Osteoblast (primary cell): ENCODE results near the gene SH3YL1. TPM values are rescaled to one million over a fixed set of nuclear protein-coding genes. Genes with fewer than 3 reads are reported as not detected.

ENCODE experiments used
- DNase-seq: peaks from one replicate; pipeline ENCODE4 v3.0.0; 2011; ENCODE audit warnings: low spot score, mixed read lengths; ENCODE audit not compliant: insufficient read length; ENCODE audit errors: missing footprints
- H2AFZ ChIP-seq: 2 replicates; pipeline ENCODE4 v1.6.0; 2011; ENCODE audit warnings: mild to moderate bottlenecking, low read length
- H3K27ac ChIP-seq: 2 replicates; pipeline ENCODE4 v1.5.1; 2011; ENCODE audit warnings: mild to moderate bottlenecking, low read depth, low read length, moderate library complexity
- H3K27me3 ChIP-seq: 2 replicates; pipeline ENCODE4 v1.6.0; 2012; ENCODE audit warnings: mild to moderate bottlenecking, control low read depth, inconsistent platforms, low read length, moderate library complexity; ENCODE audit not compliant: insufficient read depth
- H3K36me3 ChIP-seq: 2 replicates; pipeline ENCODE4 v1.5.1; 2011; ENCODE audit warnings: mild to moderate bottlenecking, low read length, control low read depth, moderate library complexity; ENCODE audit not compliant: insufficient read depth
- H3K4me1 ChIP-seq: 2 replicates; pipeline ENCODE4 v1.5.1; 2011; ENCODE audit warnings: mild to moderate bottlenecking, low read length, control low read depth, moderate library complexity; ENCODE audit not compliant: insufficient read depth
- H3K4me2 ChIP-seq: 2 replicates; pipeline ENCODE4 v1.6.0; 2011; ENCODE audit warnings: mild to moderate bottlenecking, low read length; ENCODE audit not compliant: insufficient read depth
- H3K4me3 ChIP-seq: fragments of 200-600 bp; sonication (generic); 3 replicates; pipeline ENCODE4 v1.5.1; 2012; ENCODE audit warnings: mild to moderate bottlenecking, low read length, inconsistent platforms; ENCODE audit not compliant: insufficient read depth
- H3K79me2 ChIP-seq: 2 replicates; pipeline ENCODE4 v1.6.0; 2012; ENCODE audit warnings: mild to moderate bottlenecking, low read length, control low read depth, inconsistent platforms; ENCODE audit not compliant: insufficient read depth
- H3K9me3 ChIP-seq: 2 replicates; pipeline ENCODE4 v1.5.1; 2011; ENCODE audit warnings: low read depth, low read length, control low read depth
- H4K20me1 ChIP-seq: 2 replicates; pipeline ENCODE4 v1.6.0; 2012; ENCODE audit warnings: mild to moderate bottlenecking, low read length, control low read depth; ENCODE audit not compliant: insufficient read depth
- total RNA-seq: library from RNA; depleted of rRNA; stranded (reverse); fragments of >200 nt; gene quantifications from 2 replicates; pipeline ENCODE4 v1.2.3, GENCODE V29; 2012
- TF ChIP-seq, protein P1 (sequence below): IDR thresholded peaks from 2 replicates; pipeline ENCODE4 v1.5.1; 2011; ENCODE audit warnings: mild to moderate bottlenecking, low read depth, low read length, moderate library complexity; ENCODE audit errors: extremely low read depth

SH3YL1 gene
- total RNA-seq, 1 donor = 52.1 TPM

- Histone ChIP-seq H3K27ac (no peak overlapping the region), H3K4me1 (no peaks in the 10 kb centered on the region), H4K20me1 (peaks cover 48% of the 10 kb centered on the region), H3K27me3 (no peaks in the 10 kb centered on the region), H3K79me2 (peaks cover 67% of the 10 kb centered on the region), H3K36me3 (peaks cover 40% of the 10 kb centered on the region), H2AFZ (no peak overlapping the region), H3K4me3 (no peak overlapping the region), H3K4me2 (no peak overlapping the region), H3K9me3 (no peaks in the 10 kb centered on the region)
- DNase-seq = no peak
- TF ChIP-seq, protein P1, sequence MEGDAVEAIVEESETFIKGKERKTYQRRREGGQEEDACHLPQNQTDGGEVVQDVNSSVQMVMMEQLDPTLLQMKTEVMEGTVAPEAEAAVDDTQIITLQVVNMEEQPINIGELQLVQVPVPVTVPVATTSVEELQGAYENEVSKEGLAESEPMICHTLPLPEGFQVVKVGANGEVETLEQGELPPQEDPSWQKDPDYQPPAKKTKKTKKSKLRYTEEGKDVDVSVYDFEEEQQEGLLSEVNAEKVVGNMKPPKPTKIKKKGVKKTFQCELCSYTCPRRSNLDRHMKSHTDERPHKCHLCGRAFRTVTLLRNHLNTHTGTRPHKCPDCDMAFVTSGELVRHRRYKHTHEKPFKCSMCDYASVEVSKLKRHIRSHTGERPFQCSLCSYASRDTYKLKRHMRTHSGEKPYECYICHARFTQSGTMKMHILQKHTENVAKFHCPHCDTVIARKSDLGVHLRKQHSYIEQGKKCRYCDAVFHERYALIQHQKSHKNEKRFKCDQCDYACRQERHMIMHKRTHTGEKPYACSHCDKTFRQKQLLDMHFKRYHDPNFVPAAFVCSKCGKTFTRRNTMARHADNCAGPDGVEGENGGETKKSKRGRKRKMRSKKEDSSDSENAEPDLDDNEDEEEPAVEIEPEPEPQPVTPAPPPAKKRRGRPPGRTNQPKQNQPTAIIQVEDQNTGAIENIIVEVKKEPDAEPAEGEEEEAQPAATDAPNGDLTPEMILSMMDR = no peak
Measured at GRCh38 chr2:274503-274902, 10.7 kb upstream of the SH3YL1 start.

DNA sequence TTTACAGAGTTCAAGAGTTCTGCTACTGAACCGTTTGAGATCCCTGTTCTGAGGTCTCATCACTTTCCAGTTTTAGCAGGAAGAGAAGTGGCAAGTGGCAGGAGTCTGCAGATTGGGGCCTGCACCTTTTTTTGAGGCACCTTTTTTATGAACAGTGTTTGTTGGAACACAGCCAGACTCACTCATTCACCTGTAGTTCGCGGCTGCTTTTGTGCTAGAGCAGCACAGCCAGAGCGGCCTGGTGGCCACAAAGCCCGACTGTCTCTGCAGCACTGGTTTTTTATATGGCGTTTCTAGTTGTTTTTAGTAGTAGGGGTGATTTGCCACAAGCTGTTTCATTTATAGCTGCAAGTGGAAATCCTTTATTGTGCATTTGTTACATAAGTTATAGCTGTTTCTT, 9.5 kb upstream of the SH3YL1 start:
- Histone ChIP-seq H3K79me2 (peaks cover 79% of the 10 kb centered on the region), H3K4me1 (no peaks in the 10 kb centered on the region), H3K4me3 (no peak overlapping the region), H2AFZ (no peak overlapping the region), H3K27me3 (no peaks in the 10 kb centered on the region), H3K4me2 (no peak overlapping the region), H3K36me3 (peaks cover 34% of the 10 kb centered on the region), H3K9me3 (no peaks in the 10 kb centered on the region), H3K27ac (no peak overlapping the region), H4K20me1 (peaks cover 52% of the 10 kb centered on the region)
- DNase-seq = no peak
- TF ChIP-seq, protein P1 = no peak

- H3K4me3 ChIP-seq = no peak overlapping the region
- H3K36me3 ChIP-seq = peaks cover 20% of the 10 kb centered on the region
- H3K9me3 ChIP-seq = no peaks in the 10 kb centered on the region
- DNase-seq = no peak
- peaks cover 93% of the 10 kb centered on the region for H3K79me2 ChIP-seq
- H3K27ac ChIP-seq = no peak overlapping the region
- no peak overlapping the region for H2AFZ ChIP-seq
- no peaks in the 10 kb centered on the region for H3K27me3 ChIP-seq
- no peaks in the 10 kb centered on the region for H3K4me1 ChIP-seq
- H4K20me1 ChIP-seq = peaks cover 52% of the 10 kb centered on the region
- H3K4me2 ChIP-seq = no peak overlapping the region
- TF ChIP-seq, protein P1 = no peak
Measured at GRCh38 chr2:271917-272316, 8.1 kb upstream of the SH3YL1 start.

DNA sequence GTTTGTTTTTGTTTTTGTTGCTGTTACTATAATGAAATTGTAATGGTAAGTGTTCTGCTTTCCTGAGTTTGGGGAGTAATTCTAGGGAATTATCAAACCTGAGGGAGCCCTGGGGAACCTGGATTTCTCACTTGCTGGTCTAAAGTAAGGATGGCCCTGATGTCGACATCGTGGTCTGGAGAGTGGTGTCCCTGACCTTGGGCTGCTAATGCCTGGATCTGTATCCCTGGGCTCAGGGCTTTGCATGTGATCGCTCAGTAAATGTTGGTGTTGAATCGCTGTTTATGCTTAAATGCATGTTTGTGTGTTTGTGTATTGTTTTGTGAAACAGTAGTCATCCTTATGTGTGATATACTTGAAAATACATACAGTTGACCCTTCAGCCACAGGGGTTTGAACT, 7.0 kb upstream of the SH3YL1 start:
- H3K27ac ChIP-seq = no peak overlapping the region
- peaks cover 97% of the 10 kb centered on the region for H3K79me2 ChIP-seq
- peaks cover 10% of the 10 kb centered on the region for H3K36me3 ChIP-seq
- no peaks in the 10 kb centered on the region for H3K9me3 ChIP-seq
- H3K27me3 ChIP-seq = no peaks in the 10 kb centered on the region
- H3K4me3 ChIP-seq = no peak overlapping the region
- TF ChIP-seq, protein P1 = no peak
- H2AFZ ChIP-seq = no peak overlapping the region
- H3K4me1 ChIP-seq = peaks cover 1% of the 10 kb centered on the region
- H3K4me2 ChIP-seq = no peak overlapping the region
- no peak for DNase-seq
- peaks cover 51% of the 10 kb centered on the region for H4K20me1 ChIP-seq
